Spleen (tissue), 11 donors: ENCODE measurements around the gene NHSL1. TPM values are rescaled to one million over a fixed set of nuclear protein-coding genes. Genes with fewer than 3 reads are reported as not detected.

Source experiments
- DNase-seq: peaks from one replicate; pipeline ENCODE4 v3.0.0-alpha.2; 2020
- H3K27ac ChIP-seq, 8 donors: fragments of 200-600 bp; sonication (generic) in 7 of 8; 1 replicate in 4 of 8; 2 replicates in 4 of 8; pipeline versions ENCODE4 v1.5.0 to v1.8.0; 2016 to 2021; ENCODE audit warnings: inconsistent platforms in 4 of 8, mild to moderate bottlenecking in 4 of 8, moderate library complexity in 1 of 8
- H3K27me3 ChIP-seq, 7 donors: fragments of 200-600 bp; sonication (generic) in 6 of 7; replicated peaks in 1 of 7; 1 replicate in 4 of 7; 2 replicates in 3 of 7; pipeline versions ENCODE4 v1.5.0 to v1.8.0; 2016 to 2021; ENCODE audit warnings: inconsistent platforms in 3 of 7, mild to moderate bottlenecking in 1 of 7
- H3K36me3 ChIP-seq, 6 donors: fragments of 200-600 bp; sonication (generic) in 5 of 6; 1 replicate in 4 of 6; 2 replicates in 2 of 6; pipeline versions ENCODE4 v1.5.0 to v1.8.0; 2016 to 2021; ENCODE audit warnings: inconsistent platforms in 2 of 6
- H3K4me1 ChIP-seq, 6 donors: fragments of 200-600 bp; sonication (generic) in 5 of 6; 1 replicate in 3 of 6; 2 replicates in 3 of 6; pipeline versions ENCODE4 v1.5.0 to v1.8.0; 2016 to 2021; ENCODE audit warnings: inconsistent platforms in 3 of 6
- H3K4me3 ChIP-seq, 8 donors: fragments of 200-600 bp; sonication (generic) in 7 of 8; 1 replicate in 4 of 8; 2 replicates in 4 of 8; pipeline versions ENCODE4 v1.5.0 to v1.8.0; 2016 to 2021; ENCODE audit warnings: inconsistent platforms in 4 of 8, mild to moderate bottlenecking in 4 of 8, moderate library complexity in 2 of 8
- H3K9me3 ChIP-seq, 8 donors: fragments of 200-600 bp; sonication (generic) in 7 of 8; 1 replicate in 4 of 8; 2 replicates in 4 of 8; pipeline versions ENCODE4 v1.5.0 to v1.8.0; 2016 to 2021; ENCODE audit warnings: inconsistent platforms in 4 of 8
- POLR2A ChIP-seq, 3 donors: fragments of 450-650 bp; IDR thresholded peaks; one replicate each; pipeline ENCODE4 v1.5.1; 2017; ENCODE audit warnings: antibody characterized with exemption in 3 of 3, mild to moderate bottlenecking in 1 of 3
- POLR2AphosphoS5 ChIP-seq, 3 donors: sonication (generic); formaldehyde crosslinking; IDR thresholded peaks; one replicate each; pipeline ENCODE4 v1.5.1; 2017; ENCODE audit warnings: antibody characterized with exemption in 3 of 3
- WGBS, 5 donors: extraction: QIAGEN DNeasy Blood & Tissue Kit in 3 of 5; methylation state at CpG; one replicate each; pipeline versions ENCODE4 v1.1.5 to v1.1.7; 2013 to 2018; 5-methylcytosine and 5-hydroxymethylcytosine counted together
- intact Hi-C: fragments of 100-400 bp; cut with DNase I; formaldehyde crosslinking; loops from one replicate; pipeline ENCODE4 v1.15.0; 2023; ENCODE audit warnings: low total_unique reads
- polyA plus RNA-seq, 3 donors: library from polyadenylated mRNA; stranded (reverse); fragments of 200-250 nt; gene quantifications; one replicate each; pipeline ENCODE4 v1.2.1, GENCODE V29; 2013
- total RNA-seq, 7 donors: library from RNA; depleted of rRNA in 3 of 7; stranded (reverse); fragments of >200 nt in 3 of 7; fragmentation: NEBNext Ultra II Directional in 4 of 7; extraction: Animal tissue kit (Norgen Biotek cat#: 25700) in 4 of 7; gene quantifications; one replicate each; pipeline versions ENCODE4 v1.1.0 to v1.2.1, GENCODE V29; 2016 to 2021
- TF ChIP-seq, protein P1 (sequence below), 11 experiments: fragments of 200-600 bp in 7 of 11; fragments of 450-650 bp in 4 of 11; sonication (generic) in 4 of 11; IDR thresholded peaks in 8 of 11; conservative IDR thresholded peaks in 3 of 11; 1 replicate in 7 of 11; 2 replicates in 4 of 11; pipeline versions ENCODE4 v1.4.0 to v1.8.0; 2016 to 2021; ENCODE audit warnings: antibody characterized with exemption in 11 of 11, inconsistent platforms in 4 of 11, mild to moderate bottlenecking in 1 of 11
- donor health status: healthy with polysubstance abuse.
- donor health status: DM: no; HTN: no; CAD: no; lungs with moderate emphysema.
- donor health status: DM: no; HTN: no; CAD: no.
- donor health status: Bipolar disorder and iron deficiency.
- donor health status: healthy.
- donor health status: DM: no; HTN: no; CAD: no.
- donor health status: DM: yes; HTN: yes; CAD: no.

NHSL1 gene
- total and polyA plus RNA-seq, 10 donors: 0.39 to 14.0 (median 6.7) TPM

DNA sequence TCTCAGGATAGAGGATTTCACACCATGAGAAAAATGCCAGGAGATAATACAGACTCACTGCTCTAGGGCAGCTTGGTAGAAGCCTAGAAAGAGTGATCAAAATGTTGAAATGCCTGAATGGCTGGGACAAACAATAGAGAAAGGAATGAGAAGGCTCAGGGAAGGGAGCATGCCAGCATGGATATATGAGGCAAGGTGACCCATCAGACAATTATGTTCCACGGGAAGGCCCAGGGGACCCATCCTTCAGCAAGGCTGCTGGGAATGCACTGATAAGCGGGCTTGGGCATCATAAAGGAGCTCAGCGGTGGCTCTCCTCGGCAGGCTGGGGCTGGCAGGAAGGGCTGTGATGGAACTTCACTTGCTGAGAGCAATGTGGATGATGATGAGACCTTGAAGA is 83.1 kb downstream of the NHSL1 start:
- TF ChIP-seq POLR2A (IDR thresholded peaks at IDR 0.05) (no peak), POLR2AphosphoS5 (IDR thresholded peaks at IDR 0.05) (no peak)
- TF ChIP-seq, protein P1, sequence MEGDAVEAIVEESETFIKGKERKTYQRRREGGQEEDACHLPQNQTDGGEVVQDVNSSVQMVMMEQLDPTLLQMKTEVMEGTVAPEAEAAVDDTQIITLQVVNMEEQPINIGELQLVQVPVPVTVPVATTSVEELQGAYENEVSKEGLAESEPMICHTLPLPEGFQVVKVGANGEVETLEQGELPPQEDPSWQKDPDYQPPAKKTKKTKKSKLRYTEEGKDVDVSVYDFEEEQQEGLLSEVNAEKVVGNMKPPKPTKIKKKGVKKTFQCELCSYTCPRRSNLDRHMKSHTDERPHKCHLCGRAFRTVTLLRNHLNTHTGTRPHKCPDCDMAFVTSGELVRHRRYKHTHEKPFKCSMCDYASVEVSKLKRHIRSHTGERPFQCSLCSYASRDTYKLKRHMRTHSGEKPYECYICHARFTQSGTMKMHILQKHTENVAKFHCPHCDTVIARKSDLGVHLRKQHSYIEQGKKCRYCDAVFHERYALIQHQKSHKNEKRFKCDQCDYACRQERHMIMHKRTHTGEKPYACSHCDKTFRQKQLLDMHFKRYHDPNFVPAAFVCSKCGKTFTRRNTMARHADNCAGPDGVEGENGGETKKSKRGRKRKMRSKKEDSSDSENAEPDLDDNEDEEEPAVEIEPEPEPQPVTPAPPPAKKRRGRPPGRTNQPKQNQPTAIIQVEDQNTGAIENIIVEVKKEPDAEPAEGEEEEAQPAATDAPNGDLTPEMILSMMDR (IDR thresholded peaks at IDR 0.05 in 8 of 11, conservative IDR thresholded peaks at IDR 0.05 in 3 of 11): no peak
- no peaks in the 10 kb centered on the region for H3K27me3 ChIP-seq
- no peak for DNase-seq
- H3K9me3 ChIP-seq: no peaks in the 10 kb centered on the region
- H3K27ac ChIP-seq: no peak overlapping the region
- H3K4me1 ChIP-seq: no peaks in the 10 kb centered on the region
- intact Hi-C loops: no loop called here
- 94 to 97% (median 96%) methylated on average over 4 of the region's 4 CpGs for WGBS, 5 donors
- H3K36me3 ChIP-seq: peaks cover 2 to 87% (median 46%) of the 10 kb centered on the region in 6 donors
- H3K4me3 ChIP-seq: no peak overlapping the region

DNA sequence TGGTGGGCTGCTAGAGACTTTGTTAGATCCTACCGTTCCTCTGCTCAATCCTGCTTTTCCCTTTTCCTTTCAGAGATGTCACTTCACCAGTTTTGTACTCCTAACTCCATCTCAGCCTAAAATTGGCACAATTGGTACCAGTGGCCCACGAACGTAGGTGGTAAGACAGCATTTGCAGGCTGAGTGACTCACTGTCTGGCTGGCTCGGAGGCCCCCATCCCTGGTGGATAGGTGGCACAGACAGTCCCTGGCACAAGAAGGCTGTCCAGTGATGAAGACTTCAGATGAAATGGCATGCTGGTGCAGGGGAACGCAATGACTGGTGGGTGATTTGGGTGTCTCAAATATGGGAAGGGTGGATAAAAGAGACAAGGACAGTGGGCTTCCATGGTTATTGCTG is 84.2 kb downstream of the NHSL1 start:
- DNase-seq: no peak
- H3K4me1 ChIP-seq: peaks cover 0 to 11% (median 0%) of the 10 kb centered on the region in 6 donors
- H3K36me3 ChIP-seq: peaks cover 3 to 98% (median 55%) of the 10 kb centered on the region in 6 donors
- H3K4me3 ChIP-seq: no peak overlapping the region
- intact Hi-C loops: no loop called here
- H3K27ac ChIP-seq: no peak overlapping the region
- H3K27me3 ChIP-seq: no peaks in the 10 kb centered on the region
- WGBS, 5 donors: 89 to 99% (median 95%) methylated on average over 5 of the region's 5 CpGs
- TF ChIP-seq, protein P1 (IDR thresholded peaks at IDR 0.05 in 8 of 11, conservative IDR thresholded peaks at IDR 0.05 in 3 of 11): no peak
- no peak for TF ChIP-seq POLR2AphosphoS5 (IDR thresholded peaks at IDR 0.05)
- no peak for TF ChIP-seq POLR2A (IDR thresholded peaks at IDR 0.05)
- no peaks in the 10 kb centered on the region for H3K9me3 ChIP-seq

DNA sequence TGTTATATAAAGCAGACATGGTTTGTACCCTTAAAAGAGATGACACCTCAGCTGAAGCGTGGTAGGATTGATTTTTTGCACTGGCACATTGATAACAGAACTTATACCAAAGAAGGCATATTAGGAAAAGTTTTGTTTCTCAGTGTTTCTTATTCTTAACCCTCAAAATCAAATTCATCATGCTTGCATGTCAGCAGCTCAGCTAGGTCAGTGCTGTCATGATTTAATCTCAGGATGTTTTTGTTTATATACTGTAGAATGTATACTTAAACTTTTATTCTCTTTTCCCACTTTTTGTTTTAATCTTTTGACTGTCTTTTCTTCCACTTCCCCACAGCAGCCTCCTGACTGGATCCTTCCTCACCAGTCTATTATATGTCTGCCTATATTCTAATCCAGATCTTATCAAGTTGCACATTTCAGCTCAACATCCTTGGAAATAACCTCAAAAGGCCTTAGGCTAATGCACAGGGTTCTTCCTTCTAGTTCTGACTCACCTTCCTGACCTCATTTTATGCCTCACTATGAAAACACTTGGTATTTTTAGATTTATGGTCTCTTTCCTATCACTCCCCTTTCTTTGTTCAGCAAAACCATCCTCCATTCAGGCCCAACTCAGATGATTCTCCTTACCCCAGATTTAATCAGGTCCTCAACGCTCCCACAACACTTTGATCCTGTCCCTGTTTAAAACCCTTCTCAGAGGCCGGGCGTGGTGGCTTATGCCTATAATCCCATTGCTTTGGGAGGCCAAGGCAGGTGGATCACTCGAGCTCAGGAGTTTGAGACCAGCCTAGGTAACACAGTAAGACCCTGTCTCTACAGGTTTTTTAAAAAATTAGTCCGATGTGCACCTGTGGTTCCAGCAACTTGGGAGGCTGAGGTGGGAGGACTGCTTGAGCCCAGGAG is 88.1 kb downstream of the NHSL1 start:
- Histone ChIP-seq H3K27me3 (no peaks in the 10 kb centered on the region), H3K4me1 (peaks cover 0 to 29% (median 0%) of the 10 kb centered on the region in 6 donors), H3K9me3 (no peaks in the 10 kb centered on the region), H3K4me3 (no peak overlapping the region), H3K27ac (peak overlapping the region in 2 of 8 donors; percentile 1 to 59), H3K36me3 (peaks cover 8 to 100% (median 78%) of the 10 kb centered on the region in 6 donors)
- 87 to 91% (median 89%) methylated on average over 6 of the region's 6 CpGs for WGBS, 5 donors
- no peak for DNase-seq
- intact Hi-C loops: no loop called here
- TF ChIP-seq POLR2A (IDR thresholded peaks at IDR 0.05) (no peak), POLR2AphosphoS5 (IDR thresholded peaks at IDR 0.05) (no peak)
- TF ChIP-seq, protein P1 (IDR thresholded peaks at IDR 0.05 in 8 of 11, conservative IDR thresholded peaks at IDR 0.05 in 3 of 11): no peak

DNA sequence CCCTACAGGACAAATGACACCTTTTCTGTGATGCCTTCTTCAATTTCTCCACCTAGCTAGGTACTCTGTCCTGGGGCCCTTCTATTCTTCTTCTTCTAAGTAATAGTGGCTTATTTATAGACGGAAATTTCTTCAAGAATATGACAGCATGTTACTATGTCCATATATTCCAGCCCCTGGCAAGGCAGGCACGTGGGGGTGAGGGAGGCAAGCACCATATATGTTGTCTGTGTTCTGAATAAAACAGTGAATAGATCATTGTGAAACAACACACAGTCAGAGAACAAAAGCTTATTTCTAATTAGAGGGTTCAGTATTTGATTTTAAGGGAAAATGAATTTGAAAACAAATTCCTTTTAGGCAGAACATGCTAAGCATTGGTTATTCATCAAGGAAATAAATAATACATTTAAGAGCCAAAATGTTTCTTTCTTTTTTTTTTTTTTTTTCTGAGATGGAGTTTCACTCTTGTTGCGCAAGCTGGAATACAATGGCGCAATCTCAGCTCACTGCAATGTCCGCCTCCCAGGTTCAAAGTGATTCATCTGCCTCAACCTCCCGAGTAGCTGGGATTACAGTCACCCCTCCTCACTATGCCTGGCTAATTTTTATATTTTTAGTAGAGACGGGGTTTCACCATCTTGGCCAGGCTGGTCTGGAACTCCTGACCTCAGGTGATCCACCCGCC is 89.1 kb downstream of the NHSL1 start:
- DNase-seq: no peak
- H3K36me3 ChIP-seq: peaks cover 8 to 99% (median 81%) of the 10 kb centered on the region in 6 donors
- WGBS, 5 donors: 62 to 93% (median 74%) methylated on average over 8 of the region's 8 CpGs
- H3K27ac ChIP-seq: peak overlapping the region in 2 of 8 donors; percentile 8 to 59
- peaks cover 0 to 40% (median 8%) of the 10 kb centered on the region in 6 donors for H3K4me1 ChIP-seq
- no peaks in the 10 kb centered on the region for H3K27me3 ChIP-seq
- H3K4me3 ChIP-seq: no peak overlapping the region
- intact Hi-C loops: no loop called here
- no peaks in the 10 kb centered on the region for H3K9me3 ChIP-seq
- TF ChIP-seq POLR2A (IDR thresholded peaks at IDR 0.05): no peak
- TF ChIP-seq POLR2AphosphoS5 (IDR thresholded peaks at IDR 0.05): no peak
- TF ChIP-seq, protein P1 (IDR thresholded peaks at IDR 0.05 in 8 of 11, conservative IDR thresholded peaks at IDR 0.05 in 3 of 11): no peak
